T-helper 9 cell (primary cell): ENCODE measurements around the gene ASCC3.
"Not testable (repeated sequence)": the region's sequence is repeated elsewhere in the genome, so short reads cannot be mapped to it uniquely, and the experiment has no call there.

Experiments
- DNase-seq: peaks from one replicate; pipeline ENCODE4 v3.0.0-alpha.2; 2020
- total RNA-seq, 2 donors: gene quantifications; one replicate each; lab custom pipeline; 2026; lab: John Stamatoyannopoulos, UW

The ASCC3 gene, protein sequence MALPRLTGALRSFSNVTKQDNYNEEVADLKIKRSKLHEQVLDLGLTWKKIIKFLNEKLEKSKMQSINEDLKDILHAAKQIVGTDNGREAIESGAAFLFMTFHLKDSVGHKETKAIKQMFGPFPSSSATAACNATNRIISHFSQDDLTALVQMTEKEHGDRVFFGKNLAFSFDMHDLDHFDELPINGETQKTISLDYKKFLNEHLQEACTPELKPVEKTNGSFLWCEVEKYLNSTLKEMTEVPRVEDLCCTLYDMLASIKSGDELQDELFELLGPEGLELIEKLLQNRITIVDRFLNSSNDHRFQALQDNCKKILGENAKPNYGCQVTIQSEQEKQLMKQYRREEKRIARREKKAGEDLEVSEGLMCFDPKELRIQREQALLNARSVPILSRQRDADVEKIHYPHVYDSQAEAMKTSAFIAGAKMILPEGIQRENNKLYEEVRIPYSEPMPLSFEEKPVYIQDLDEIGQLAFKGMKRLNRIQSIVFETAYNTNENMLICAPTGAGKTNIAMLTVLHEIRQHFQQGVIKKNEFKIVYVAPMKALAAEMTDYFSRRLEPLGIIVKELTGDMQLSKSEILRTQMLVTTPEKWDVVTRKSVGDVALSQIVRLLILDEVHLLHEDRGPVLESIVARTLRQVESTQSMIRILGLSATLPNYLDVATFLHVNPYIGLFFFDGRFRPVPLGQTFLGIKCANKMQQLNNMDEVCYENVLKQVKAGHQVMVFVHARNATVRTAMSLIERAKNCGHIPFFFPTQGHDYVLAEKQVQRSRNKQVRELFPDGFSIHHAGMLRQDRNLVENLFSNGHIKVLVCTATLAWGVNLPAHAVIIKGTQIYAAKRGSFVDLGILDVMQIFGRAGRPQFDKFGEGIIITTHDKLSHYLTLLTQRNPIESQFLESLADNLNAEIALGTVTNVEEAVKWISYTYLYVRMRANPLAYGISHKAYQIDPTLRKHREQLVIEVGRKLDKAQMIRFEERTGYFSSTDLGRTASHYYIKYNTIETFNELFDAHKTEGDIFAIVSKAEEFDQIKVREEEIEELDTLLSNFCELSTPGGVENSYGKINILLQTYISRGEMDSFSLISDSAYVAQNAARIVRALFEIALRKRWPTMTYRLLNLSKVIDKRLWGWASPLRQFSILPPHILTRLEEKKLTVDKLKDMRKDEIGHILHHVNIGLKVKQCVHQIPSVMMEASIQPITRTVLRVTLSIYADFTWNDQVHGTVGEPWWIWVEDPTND (N-terminal part only)
- total RNA-seq: 122 to 178 reads per million in 2 donors

DNA sequence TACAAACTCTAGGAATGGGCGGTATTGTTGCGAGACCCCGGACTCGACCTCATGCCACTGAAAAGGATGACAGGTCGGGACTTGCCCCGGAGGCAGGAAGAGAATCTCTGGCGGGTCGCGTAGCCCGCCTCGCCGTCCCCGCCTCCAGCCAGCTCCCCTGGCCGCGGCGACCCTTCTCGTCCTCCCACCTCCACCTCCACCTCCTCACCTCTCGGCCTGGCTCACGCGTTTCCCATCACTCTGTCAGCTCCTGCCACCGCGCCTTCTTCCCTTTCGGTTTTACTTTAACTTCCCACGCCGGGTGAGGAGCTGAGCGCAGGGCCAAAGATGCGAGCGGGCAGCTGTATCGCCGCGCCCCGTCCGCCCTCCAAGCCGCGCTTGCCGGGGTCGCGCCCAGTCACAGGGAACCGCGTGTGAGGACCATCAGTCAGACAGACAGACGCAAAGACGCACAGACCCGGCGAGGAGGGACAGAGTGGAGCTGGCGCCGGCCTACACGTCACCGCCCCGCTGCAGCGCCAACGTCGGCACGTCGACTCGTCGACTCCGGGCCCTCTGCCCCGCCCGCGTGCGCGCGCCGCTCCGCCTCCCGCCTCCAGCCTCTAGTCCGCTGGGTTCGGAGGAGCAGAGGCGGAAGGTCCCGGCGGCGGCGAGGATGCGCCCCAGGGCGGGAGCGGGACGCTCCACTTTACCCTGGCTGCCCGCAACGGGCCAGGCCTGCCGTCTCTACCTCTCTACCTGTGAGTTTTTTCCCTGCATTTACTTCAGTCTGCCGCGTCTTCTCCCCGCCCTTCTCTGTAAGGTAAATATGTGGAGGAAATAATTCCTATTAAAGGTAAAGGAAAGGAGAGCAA is at the start of gene ASCC3:
Gene ASCC3 (minus strand): TSS at position 477 of the 854 bp plus-strand sequence. CDS start 13,332 bp downstream, outside the sequence.
- DNase-seq: peak; percentile 81

DNA sequence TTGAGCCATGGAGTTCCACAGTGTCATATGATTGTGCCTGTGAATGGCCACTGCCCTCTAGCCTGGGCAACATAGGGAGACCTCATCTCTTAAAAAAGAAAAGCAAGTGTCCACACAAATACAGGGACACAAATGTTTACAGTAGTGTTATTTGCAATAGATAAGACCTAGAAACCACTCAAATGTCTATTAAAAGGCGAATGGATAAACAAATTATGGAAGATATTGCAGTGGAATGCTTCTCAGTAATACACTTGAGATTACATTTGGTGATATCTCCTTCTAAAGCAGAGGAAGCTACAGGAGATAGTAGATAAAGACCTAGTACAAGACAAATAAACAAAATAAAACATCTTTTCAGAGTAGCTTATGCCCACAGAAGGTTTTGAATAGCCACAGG is 44.6 kb upstream of the ASCC3 start:
- DNase-seq: no peak

DNA sequence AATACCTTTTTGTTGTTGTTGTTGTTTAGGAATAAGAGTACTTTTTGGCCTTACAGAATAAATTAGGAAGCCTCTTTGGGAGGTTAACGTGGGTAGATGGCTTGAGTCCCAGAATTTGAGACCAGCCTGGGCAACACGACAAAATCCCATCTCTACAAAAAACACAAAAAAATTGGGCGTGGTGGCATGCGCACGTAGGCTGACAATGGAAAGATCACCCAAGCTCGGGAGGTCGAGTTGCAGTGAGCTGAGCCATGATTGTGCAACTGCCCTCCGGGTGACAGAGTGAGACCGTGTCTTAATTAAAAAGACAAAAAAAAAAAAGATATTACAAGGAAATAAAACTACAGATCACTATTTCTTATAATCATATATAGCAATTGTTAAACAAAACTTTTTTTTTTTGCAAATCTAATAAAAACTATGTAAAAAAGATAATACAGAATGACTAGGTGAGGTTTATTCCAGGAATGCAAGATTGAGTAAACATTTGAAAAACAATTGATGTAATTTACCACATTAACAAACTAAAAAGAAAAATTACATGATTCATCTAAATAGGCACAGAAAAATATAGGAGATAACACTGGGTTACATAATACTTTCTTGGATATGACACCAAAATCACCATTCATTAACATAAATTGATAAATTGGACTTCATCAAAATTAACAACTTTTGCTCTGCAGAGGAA is 43.6 kb upstream of the ASCC3 start:
- DNase-seq: no peak

DNA sequence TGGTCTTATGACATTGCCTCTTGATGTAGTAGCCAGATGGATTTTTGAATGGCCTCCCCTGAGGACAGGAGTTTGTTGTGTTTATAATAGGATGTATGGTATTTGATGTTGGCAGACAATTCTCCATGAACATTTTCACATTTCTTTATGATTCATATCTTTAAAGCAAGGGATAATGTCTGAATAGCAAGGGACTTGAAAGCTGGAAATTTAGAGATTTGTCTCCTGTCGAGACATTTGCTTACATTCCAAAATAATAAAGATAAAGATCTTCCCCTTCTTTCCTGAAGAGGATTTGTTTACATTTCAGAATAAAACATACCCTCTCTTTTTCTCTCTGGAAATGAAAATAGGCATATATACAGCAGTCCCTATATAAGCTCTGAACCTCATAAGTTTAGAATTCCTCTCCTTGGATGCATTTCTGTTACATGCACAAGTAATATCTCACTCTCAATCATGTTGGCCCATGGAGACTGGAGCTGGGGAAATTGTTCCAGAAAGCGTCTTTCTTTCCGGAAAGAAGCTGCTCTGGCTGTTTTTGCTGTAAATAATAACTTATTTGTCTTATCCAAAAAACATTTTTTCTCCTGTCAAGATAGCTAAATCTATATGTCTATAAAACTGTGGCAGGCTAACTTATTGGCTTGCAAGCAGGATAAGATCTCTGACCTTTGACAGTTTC is 42.5 kb upstream of the ASCC3 start:
- DNase-seq: no peak

DNA sequence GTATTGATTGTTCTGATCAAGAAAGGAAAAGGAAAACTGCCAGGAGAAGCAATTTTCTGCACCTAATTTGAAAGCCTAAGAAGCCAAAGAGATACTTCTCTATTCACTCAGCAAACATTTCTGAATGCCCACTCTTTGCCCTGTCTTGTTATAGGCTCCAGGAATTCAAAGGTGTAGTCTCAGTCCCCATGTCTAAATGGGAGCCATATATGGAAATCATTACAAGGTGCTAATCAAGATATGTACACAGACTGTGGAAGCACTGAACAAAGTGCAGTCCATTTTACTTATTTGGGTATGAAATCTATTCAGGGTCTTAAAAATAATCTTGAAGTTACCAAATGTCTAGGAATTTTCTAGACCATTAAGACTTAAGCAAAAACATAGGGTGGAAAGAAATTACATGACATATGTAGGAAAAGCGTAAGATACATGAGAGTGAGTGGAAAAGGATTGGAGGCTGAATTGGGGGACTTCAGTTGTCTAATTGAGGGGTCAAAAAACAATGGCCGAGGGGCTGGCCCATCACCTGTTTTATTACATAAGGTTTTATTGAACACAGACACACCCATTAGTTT is 39.0 kb upstream of the ASCC3 start:
- DNase-seq: no peak

DNA sequence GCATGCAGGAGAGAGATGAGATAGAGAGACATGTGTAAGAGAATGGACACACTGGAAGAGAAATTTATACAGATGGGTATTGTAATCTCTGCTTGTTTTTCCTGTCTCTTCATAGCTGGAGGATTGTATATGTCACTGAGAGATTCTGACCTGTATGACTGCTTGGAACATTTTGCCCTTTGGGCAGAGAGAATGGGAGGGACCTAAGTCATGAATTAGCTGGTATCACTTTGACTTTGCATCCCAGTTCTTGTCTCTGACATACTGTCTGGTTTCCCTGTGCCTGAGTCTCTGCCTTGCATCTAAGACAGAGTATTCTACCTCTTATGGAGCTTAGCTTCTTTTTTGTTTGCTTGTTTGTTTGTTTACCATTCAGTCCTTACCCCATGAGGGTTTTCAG is 37.0 kb upstream of the ASCC3 start:
- DNase-seq: no peak

DNA sequence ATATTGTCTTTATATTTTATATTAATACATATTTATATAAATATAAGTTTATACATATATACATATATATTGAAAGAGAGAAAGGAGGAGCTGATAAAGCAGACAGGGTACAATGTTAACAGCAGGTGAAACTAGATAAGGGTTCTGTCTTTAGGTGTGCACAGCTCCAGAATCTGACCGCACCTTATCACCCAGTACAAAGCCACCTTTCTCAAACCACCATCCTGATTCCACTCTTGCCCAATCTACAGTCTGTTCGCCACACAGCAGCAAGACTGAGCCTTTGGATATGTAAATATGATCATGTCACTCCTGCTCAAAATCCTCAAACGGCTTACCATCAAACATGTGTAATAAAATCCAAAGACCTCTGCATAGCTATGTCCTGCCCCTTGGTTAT is 34.7 kb upstream of the ASCC3 start:
- no peak for DNase-seq

DNA sequence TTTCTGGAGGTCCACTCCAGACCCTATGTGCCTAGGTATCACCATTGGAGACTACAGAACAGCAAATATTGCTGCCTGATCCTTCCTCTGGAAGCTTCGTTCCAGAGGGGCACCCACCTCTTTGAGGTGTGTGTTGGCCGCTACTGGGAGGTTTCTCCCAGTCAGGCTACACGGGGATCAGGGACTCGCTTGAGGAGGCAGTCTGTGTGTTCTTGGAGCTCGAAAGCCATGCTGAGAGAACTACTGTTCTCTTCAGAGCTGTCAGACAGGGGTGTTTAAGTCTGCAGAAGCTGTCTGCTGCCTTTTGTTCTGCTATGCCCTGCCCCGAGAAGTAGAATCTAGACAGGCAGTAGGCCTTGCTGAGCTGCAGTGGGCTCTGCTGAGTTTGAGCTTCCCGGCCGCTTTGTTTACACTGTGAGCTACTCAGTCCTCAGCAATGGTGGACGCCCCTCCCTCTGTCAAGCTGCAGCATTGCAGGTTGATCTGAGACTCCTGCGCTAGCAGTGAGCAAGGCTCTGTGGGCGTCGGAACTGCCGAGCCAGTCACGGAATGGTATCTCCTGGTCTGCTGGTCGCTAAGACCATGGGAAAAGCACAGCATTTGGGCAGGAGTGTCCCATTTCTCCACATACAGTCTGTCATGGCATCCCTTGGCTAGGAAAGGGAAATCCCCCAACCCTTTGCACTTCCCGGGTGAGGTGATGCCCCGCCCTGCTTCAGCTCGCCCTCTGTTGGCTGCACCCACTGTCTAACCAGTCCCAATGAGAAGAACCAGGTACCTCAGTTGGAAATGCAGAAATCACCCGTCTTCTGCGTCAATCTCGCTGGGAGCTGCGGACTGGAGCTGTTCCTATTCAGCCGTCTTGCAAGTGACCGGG is 32.5 kb upstream of the ASCC3 start:
- DNase-seq: no peak

DNA sequence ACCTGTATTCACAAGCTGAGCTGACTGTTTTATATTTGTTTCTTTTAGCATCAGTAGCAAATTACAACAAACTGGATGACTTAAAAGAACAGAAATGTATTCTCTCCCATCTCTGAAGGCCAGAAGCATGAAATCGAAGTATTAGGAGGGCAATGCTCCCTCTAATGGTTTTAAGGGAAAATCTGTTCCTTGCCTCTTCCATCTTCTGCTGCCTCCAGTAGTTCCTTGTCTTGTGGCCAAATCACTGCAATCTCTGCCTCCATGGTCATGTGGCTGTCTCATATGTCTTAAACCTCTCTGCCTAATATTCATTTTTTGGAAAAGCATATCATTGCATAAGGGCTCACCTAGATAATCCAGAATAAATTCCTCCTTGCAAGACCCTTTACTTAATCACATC is 25.2 kb upstream of the ASCC3 start:
- no peak for DNase-seq

DNA sequence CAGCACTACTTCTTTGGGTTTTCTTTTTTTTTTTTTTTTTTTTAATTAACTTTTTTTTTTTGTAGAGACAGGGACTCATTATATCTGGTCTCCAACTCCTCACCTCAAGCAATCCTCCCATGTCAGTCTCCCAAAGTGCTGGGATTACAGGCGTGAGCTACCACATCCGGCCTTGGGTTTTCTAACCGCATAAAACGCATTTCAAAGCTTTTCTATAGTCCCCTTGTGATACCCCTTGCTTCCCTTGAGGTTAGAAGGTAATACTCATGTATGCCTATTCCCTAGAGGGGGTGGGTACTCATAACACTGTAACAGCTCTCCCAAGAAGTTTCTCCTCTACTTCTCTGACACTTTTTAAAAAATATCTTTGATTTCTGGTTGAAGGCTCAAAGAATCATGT is 23.9 kb upstream of the ASCC3 start:
- DNase-seq: no peak

DNA sequence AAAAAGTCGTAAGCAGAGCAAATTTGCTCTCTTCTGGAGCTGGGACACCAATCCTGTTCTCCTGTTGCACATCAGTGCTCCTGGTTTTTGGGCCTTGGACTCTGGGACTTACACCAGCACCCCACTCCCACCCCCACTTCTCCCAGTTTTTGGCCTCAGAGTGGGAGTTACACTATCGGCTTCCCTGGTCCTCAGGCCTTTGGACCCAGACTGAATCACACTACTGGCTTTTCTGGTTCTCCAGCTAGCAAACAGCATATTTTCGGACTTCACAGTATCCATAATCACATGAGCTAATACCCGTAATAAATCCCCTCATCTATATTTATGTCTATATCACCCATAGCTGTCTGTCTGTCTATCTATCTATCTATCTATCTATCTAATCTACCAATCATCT is 23.2 kb upstream of the ASCC3 start:
- no peak for DNase-seq

DNA sequence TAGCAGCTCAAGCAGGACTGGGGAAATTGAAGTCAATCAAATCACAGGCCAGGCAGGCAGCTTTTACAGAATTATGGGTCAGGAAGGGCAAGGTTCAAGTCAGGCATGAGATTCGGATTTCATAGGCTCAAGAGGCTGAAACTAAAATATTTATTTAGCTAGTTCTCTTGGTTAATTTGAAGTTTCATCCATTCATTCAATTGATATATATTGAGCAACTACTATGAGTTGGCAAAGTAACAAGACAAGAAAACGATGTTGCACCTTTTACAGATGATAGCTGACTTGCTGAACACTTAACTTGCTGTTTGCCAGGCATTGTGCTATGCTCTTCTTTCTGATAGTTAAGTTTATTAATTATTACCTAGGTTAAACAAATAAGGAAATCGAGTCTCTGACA is 20.5 kb upstream of the ASCC3 start:
- DNase-seq: no peak

DNA sequence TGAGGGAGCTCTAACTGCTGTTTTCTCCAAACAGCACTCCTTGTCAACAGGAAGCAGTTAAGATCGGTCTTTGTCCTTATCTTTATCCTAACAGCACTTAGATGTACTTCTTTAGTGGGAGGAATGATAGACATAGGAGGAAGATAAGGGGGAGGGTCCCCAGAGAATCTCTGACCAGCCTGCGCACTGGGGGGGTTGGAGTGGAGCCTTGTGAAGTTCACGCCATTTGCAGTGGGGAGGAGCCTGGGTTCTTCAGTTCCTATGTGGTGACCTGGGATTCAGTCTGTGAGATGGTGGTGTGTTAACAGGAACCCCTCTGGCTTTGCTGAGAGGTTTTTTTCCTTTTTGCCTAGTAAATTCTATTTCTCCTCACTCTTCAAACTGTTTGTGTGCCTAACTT is 18.1 kb upstream of the ASCC3 start:
- no peak for DNase-seq

DNA sequence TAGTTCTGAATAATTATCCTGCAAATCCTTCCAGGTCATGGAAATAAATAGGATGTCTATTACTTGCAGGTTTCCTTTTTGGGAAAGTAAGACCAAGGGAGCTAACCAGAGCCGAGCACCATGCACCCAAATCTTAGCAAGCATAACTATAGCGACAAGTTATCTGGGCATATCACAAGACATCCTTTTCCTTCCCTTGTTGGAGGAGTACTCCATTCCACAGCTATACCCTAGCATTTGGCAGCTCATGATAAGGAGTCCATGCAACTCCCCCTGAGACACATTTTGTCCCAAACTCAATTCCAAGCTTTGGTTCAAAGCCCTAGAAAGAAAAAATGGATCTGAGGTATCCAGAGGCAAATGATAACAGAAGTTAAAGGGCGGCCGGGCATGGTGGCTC is 16.5 kb upstream of the ASCC3 start:
- DNase-seq: no peak

DNA sequence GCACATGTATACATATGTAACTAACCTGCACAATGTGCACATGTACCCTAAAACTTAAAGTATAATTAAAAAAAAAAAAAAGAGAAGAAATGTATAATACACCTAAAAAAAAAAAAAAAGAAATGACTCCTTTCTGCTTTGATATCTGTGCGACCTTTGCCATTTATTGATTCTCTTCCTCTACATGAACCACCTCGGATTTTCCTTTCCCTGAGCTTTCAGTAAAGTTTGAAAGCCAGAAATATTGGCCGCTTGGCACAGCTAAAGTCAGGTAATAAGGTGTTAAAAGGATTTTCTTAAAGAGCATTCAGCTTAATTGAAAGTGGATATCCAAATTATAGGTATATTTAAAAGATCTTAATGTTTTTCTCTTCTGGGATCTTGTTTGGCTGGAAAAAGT is 12.6 kb upstream of the ASCC3 start:
- no peak for DNase-seq

DNA sequence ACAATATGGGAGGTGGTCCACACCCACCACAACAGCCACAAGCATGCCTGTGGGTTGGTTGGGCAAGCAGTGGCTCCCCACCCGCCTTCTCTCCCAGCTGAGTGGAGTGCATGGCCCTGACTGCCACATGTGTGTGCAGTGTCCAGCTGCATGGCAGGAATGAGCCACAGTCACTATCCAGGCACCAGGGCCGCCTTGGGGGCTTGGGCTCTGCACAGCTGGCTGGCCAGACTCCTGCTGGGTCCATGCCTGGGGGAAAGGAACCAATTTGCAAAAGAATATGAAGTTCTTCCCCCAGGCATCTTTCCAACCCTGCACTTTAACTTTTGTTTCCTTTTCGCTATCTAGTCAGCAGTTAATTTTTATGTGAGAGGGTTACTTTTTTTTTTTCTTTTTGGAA is 11.6 kb upstream of the ASCC3 start:
- no peak for DNase-seq

DNA sequence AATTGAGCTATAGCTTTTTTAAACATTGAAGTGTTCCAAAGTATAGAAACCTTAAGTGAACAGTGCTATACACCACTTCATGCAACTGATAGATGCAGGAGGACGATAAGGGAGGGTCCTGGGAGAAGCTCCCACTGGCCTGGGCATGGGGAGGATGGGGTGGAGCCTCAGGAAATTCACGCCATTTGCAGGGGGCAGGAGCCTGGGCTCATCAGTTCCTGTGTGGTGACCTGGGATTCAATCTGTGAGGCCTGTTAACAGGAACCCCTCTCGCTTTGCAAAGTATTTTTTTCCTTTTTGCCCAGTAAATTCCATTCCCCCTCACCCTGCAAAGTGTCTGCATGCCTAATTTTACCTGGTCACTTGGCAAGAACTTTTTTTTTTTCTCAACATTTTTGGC is 11.0 kb upstream of the ASCC3 start:
- DNase-seq: no peak

DNA sequence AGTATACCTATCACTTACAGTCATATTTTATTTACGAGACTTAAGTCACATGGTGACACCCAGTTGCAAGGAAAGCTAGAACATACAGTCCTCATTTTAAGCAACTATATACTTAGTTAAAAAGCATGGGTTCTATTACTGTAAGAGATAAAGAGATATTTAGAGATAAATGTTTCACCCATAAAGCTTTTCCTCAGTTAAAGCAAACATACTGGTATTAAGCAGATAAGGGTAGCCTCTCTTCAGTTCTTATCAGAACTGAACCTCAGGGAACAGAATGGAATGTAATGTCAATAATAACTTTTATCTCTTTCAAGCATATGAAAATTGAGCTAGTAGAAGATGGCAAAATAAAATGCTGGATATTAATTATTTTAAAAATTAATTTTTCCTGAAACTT is 9.9 kb upstream of the ASCC3 start:
- no peak for DNase-seq

DNA sequence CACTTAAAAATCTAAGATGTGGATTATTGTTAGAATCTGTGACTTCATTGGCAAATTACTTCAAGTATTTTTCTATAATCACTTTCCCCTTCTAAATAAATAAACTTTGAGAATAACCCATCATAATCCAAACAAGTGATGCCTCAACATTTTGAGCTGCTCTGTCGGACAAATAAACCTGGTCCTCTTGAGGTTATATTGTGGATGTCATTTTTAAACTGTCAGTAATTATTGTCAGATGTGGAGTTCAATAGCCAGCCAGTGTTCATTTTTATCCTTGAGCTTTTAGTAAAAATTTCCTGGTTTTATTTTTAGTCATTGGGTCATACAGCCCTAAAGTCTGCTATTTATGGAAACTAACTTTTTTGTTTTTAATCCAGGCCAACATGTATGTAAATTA is 9.5 kb upstream of the ASCC3 start:
- DNase-seq: not testable (repeated sequence)

DNA sequence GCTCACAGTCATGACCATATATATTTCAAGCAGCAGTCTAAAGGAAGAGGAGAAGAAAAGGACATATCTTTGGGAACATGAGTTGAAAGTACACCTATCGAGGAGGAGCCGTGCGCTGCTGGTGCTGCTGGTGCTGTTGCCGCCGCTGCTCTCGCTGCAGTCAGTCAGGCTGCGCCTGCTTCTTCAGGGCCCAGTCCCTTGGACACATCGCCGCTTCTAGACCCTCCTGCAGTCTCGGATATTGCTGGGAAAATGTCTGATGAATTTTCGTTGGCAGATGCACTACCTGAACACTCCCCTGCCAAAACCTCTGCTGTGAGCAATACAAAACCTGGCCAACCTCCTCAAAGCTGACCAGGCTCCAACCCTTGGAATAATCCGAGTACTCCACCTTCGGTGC is 8.2 kb upstream of the ASCC3 start:
- no peak for DNase-seq
